Activated CD4-positive, alpha-beta T cell treated with anti-CD3 and anti-CD28 coated beads, Interleukin-2, amount 50 U/mL, for 16 hours (primary cell): Measurements from ENCODE around the gene GPR55.

Source experiments
- DNase-seq: peaks from one replicate; pipeline ENCODE4 v3.0.0-alpha.2; 2020

GPR55 gene

GRCh38 chr2:230865766-230866755 is 59.0 kb downstream of the GPR55 start:
- no peak for DNase-seq

GRCh38 chr2:230865307-230865765 is 59.7 kb downstream of the GPR55 start:
- DNase-seq = no peak

GRCh38 chr2:230864605-230865306 is 60.3 kb downstream of the GPR55 start, which contains the start of gene ITM2C:
Gene ITM2C, plus strand, starts transcription at chr2:230864942. Its CDS starts 84 bp downstream, at chr2:230865026.
- peak; percentile 77 for DNase-seq

- no peak for DNase-seq
Observed at GRCh38 chr2:230864122-230864604, 60.9 kb downstream of the GPR55 start.

GRCh38 chr2:230863442-230864121 is 61.5 kb downstream of the GPR55 start:
- no peak for DNase-seq

GRCh38 chr2:230863031-230863430 is 62.0 kb downstream of the GPR55 start:
- no peak for DNase-seq

GRCh38 chr2:230862292-230862691 is 62.8 kb downstream of the GPR55 start:
- DNase-seq = no peak

GRCh38 chr2:230861552-230862255 is 63.3 kb downstream of the GPR55 start:
- DNase-seq = no peak
